Inferior parietal cortex (tissue), 1 donor: ENCODE data around the gene STXBP4.
A peak's percentile ranks its signal among the peaks of the same experiment; 100 is the strongest.

Experiments used
- DNase-seq: peaks from one replicate; pipeline ENCODE4 v3.0.0-alpha.2; 2016; ENCODE audit errors: extremely low spot score

The STXBP4 gene, protein sequence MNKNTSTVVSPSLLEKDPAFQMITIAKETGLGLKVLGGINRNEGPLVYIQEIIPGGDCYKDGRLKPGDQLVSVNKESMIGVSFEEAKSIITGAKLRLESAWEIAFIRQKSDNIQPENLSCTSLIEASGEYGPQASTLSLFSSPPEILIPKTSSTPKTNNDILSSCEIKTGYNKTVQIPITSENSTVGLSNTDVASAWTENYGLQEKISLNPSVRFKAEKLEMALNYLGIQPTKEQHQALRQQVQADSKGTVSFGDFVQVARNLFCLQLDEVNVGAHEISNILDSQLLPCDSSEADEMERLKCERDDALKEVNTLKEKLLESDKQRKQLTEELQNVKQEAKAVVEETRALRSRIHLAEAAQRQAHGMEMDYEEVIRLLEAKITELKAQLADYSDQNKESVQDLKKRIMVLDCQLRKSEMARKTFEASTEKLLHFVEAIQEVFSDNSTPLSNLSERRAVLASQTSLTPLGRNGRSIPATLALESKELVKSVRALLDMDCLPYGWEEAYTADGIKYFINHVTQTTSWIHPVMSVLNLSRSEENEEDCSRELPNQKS

GRCh38 chr17:54968262-54968987, at the start of gene STXBP4, which contains the start of gene COX11:
TSS of gene STXBP4 (plus strand) at chr17:54968765. CDS start at chr17:54986220, 17,455 bp downstream.
TSS of gene COX11 (minus strand) at chr17:54968654. CDS start at chr17:54968646, 8 bp downstream.
- DNase-seq, result peak; percentile 98

DNA sequence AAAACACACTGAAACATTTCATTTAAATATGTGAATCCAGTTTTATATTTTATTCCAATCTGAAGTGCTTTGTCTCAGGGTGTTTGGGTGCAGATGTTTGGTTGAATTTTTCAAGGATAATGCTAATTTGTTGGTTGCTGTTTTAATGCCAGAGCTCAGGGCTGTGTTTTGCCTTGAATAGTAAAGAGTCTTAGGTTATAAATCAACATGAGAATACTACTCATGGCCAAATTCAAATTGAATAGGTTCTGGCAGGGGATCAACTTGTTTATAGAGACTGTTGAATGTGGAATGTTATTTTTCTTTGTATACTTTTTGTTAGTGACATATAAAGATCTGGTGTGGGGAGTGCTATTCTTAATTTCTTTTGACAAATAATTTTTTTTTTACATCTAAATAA, 49.1 kb upstream of the STXBP4 start:
- no peak for DNase-seq

DNA sequence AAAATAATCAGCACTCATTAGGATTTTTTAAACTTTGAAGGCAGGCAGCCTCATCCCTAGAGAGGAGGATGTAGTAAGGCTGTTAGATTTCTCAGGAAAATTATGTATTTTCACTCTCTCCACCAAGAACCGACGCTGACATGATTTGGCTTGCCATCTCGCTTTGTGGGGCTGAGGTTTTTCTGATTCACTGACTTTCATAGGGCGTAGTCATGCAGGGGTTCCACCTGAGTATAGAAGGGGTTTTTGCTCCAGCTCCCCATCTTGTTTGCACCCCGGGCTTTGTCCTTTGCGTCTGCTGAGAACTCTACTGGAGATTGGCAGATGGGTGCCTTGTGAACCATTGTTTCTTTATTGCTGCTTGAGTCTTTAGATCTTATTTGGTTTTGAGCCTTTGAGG, 47.7 kb upstream of the STXBP4 start:
- no peak for DNase-seq

DNA sequence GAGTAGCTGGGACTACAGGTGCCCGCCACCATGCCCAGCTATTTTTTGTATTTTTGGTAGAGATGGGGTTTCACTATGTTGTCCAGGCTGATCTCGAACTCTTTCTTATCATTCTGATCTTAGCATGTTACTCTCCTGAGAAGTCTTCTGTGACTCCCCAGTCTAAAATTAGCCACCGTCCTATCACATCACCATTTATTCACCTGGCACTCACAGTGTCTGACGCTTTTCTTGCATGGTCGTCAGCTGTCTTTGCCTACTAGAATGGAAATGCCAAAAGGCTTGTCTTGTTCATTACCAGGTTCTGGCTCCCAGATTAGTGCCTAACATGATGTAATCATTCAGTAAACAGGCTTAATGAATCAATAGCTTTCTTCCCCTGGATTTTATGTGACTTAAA, 44.2 kb upstream of the STXBP4 start:
- no peak for DNase-seq

DNA sequence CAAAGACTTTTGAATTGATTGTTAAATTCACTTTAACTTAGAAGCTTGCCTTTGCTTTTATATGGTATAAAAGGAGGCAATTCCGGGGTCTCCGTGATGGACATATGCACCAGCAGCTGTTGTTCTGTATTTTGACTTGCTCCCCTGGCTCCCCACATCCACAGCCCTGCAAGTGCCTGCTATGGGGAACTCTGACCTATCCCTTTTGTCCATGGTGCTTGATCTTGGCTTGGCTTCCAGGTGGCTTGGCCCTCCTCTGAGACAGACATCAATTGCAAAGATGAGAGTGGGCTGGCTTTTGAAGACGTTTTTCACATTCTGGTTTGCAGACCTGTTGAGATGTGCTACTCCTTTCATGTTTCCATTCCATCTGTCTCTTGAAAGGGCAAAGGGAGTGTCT, 41.0 kb upstream of the STXBP4 start:
- no peak for DNase-seq

DNA sequence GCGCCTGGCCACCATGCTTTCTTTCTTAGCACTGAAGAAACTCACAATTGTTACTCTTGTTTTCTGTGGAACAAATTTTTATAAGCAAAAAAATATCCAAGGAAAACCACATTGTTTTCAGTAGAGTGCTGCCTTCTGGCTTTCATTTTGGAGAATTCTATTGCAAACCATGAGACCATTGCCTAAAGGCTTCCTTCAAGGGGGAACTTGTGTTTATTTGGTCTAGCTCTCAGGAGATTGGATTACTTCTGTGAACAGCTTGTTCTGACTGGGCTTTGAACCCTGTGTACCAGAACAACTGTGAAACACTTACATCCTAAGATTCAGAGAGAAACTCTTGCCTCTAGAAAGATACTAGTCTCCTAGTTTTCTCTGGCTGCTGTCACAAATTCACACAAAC, 35.9 kb upstream of the STXBP4 start:
- no peak for DNase-seq

DNA sequence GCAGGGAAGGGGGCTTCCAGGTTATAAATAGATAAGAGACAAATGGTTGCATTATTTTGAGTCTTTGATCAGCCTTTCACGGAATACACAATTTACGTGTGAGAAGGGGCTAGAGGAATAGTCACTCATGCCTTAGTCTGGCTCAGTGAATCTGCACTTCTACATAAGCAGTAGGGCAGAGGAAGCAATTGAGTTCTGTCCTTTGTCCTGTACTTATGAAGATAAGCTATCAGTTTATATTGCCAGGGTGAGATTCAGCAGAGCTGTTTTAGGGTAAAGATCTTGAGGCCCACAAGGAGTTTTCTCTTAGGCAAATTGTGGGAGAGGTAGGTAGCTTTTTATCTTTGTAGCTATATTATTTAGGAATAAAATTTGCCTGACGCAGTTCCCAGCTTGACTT, 34.6 kb upstream of the STXBP4 start:
- DNase-seq, result no peak

DNA sequence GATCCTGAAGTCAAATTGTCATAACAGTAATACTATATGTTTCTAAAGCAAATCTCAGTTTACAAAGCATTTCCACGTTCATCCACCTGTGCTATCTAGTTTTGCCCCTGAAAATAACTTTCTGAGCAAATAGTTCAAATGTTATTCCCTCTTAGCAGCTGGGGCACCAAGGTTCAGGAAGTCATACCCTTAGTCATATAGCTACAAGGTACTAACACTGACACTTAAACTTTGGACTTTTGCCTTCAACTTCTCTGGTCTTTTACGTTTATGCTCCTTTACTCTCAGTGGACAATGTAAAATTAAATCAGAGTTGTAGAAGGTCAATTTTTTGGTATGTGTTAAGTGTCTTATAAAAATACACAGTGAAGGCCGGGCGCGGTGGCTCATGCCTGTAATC, 33.1 kb upstream of the STXBP4 start:
- DNase-seq, result no peak

DNA sequence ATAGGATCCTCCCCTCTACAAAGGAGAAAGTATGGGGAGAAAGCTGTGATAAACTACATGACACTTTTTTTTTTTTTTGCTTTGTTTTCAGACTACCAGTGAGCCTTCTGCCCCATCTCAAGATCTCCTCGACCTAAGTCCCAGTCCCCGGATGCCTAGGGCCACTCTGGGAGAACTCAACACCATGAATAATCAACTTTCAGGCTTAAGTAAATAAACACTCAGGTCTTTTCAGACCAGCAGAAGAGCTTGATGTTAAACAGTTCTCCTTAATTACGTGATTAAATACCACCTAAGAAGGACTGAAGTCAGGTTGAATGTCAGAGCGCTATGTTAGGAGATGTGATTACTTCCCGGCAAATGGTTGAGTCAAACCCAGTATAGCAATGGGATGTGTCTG, 31.5 kb upstream of the STXBP4 start:
- DNase-seq, result no peak

GRCh38 chr17:54937426-54937825, 31.1 kb upstream of the STXBP4 start:
- no peak for DNase-seq

GRCh38 chr17:54941285-54941684, 27.3 kb upstream of the STXBP4 start:
- DNase-seq, result no peak

DNA sequence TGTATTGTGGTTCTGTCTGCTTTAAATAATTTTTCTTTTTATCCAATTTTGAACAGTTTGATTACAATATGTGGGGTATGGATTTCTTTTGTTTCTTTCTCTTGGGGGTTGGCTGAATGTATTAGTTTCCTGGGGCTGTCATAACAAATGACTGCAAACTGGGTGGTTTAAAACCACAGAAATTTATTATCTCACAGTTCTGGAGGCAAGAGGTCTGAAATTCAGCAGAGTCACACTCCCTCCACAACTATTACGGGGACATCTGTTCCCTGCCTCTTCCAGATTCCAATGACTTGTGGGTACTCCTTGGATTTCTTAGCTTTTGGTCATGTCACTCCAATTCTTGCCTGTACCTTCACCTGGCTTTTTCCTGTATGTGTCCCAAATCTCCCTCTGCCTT, 23.8 kb upstream of the STXBP4 start:
- no peak for DNase-seq

DNA sequence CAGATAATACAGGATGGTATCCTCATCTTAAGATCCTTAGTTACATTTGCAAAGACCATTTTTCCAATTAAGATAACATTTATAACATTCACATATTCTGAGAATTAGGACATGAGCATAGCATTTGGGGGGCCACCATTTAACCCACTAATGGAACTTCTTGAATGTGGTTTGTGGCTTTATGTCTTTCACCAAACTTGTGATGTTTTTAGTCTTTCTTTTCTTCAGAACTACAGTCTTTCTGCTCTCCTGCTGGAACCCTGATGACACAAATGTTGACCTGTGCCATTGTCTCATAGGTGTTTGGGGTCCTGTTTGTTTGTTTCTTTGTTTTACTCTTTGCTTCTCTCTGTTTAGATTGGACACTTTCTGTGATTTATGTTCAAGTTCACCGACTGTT, 23.3 kb upstream of the STXBP4 start:
- no peak for DNase-seq

DNA sequence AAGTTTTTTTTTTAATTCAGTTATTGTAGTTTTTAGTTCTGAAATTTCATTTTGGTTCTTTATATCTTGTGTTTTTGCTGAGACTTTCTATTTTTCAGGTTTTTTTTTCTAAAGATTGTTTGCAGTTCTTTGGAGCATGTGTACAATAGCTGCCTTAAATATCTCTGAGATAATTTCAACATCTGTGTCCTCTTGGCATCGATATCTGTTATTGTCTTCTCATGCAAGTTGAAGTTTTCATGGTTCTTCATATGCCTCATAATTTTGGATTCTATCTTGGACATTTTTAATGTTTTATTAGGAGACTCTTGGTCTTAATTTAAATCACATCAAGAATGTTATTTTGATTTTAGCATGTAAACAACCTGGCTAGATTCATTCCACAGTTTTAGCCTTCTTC, 22.9 kb upstream of the STXBP4 start:
- DNase-seq, result no peak

DNA sequence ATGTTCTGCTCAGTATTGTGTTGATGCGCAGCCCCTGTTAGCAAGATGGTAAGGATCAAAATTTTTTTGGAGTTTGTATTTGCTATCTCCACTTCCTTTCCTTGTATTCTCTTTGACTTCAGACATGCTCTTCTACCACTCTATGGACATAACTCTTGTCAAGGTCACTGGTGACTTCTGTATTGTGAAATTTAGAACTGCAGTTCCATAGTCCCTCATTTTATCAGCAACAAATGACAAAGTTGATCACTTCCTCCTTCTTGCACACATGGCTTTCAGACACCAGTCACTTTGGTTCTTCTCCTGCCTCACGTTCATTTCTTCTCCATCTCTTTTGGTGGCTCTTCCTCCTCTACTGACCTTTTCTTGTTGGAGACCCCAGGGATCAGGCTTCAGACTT, 21.2 kb upstream of the STXBP4 start:
- no peak for DNase-seq

- no peak for DNase-seq
Measured at GRCh38 chr17:54948380-54948779, 20.2 kb upstream of the STXBP4 start.

GRCh38 chr17:54950116-54950515, 18.4 kb upstream of the STXBP4 start:
- DNase-seq, result no peak

DNA sequence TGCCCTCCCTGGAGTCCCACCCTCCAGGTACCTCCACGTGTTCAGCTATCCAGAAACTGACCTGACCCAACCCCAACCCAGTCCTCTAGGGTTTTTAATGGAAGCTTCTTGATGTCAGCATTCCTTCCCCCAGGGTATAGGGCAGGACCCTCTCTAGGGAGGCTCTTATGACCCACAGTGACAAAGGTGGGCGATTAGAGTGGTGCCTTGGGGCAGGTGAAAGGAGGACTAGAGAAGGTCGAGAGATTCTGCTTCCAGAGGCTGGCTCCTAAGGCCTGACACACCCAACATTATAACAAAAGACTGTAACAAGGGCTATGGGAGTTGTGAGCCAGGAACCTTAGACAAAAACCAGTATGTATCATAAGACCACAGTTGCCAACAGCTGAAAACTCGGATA, 17.3 kb upstream of the STXBP4 start:
- no peak for DNase-seq

GRCh38 chr17:54956791-54957190, 11.8 kb upstream of the STXBP4 start:
- DNase-seq, result no peak

DNA sequence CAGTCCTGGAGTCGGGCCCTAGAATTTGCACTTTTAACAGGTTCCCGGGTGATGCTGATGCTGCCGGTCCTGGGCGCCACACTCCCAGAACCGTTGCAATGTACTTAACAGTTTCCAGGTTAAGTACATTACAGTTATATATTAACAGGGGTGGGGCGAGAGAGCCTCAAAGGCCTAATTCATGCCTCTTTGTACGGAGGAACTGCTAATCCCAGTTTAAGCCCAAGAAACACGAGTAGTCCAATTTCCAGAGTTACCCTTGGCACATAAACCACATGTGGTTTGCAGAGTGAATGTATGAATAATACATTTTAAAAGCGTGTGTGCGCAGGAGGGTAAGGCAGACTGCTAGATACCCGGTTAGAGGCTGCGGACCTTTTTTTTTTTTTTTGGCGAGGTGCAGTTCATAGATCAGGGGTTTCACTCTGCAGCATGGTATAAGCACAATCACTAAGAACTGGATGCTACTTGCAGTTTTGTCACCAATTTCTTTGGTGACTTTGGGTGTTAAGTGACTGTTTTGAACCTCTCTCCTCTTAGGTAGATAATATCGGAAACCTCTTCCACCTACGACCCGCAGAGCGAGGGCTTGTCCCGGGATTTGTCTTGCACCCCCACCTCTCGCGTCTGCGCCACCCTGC, 824 bp upstream of the STXBP4 start:
- peak; percentile 27 for DNase-seq

DNA sequence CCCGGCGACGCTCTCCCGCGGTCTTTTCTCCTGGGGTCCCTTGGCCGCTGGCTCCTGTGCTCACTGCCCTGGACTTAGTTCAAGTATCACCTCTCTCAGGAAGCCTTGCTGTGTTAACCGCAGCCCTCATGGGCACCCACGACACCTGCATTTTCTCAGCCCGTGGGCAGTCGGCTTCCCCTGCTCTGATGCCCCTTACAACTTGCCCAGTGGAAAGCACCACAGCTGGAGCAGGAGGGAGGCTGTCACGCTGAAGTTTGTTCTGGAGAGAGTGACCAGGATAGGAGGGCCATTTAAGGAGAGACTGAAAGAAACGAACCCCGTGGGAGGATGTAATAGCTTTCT, 395 bp downstream of the STXBP4 start:
- DNase-seq, result no peak
